Measurements from ENCODE around the gene CHST11.

DNA sequence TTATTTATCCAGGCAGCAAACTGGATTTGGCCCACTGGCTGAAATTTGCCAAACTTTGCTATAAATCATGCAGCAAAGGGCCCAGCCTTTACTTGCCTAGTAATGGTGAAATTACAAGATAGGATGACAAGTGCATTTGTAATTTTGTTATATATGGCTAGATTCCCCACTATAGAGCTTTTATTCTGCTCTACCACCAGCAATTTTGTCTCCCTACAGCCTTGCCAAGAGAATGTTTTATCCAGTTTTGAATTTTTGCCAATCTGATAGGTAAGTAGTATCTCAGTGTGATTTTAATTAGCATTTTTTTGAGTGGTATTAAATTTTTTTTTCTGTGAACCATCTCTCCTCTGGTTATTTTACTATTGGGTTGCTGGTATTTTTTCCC lies 339.7 kb downstream of the CHST11 start:
- TF ChIP-seq CBX3 (IDR thresholded peaks at IDR 0.05; ENCODE audit: borderline replicate concordance in 1 of 2, low read length in 2 of 2) (no peak), SETDB1 (IDR thresholded peaks at IDR 0.05; ENCODE audit: low read length) (no peak), POLR2AphosphoS5 (IDR thresholded peaks at IDR 0.05; ENCODE audit: control insufficient read depth, insufficient read depth, low read depth, low read length) (no peak)
- TF ChIP-seq, protein P1, sequence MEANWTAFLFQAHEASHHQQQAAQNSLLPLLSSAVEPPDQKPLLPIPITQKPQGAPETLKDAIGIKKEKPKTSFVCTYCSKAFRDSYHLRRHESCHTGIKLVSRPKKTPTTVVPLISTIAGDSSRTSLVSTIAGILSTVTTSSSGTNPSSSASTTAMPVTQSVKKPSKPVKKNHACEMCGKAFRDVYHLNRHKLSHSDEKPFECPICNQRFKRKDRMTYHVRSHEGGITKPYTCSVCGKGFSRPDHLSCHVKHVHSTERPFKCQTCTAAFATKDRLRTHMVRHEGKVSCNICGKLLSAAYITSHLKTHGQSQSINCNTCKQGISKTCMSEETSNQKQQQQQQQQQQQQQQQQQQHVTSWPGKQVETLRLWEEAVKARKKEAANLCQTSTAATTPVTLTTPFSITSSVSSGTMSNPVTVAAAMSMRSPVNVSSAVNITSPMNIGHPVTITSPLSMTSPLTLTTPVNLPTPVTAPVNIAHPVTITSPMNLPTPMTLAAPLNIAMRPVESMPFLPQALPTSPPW (CRISPR knock-in tag; IDR thresholded peaks at IDR 0.05), result no peak
